IMR-90 (cell line): ENCODE results near the gene CYB5D1. TPM values are rescaled to one million over a fixed set of nuclear protein-coding genes. Genes with fewer than 3 reads are reported as not detected.

Source experiments
- ATAC-seq: fragments of 200-7000 bp; cut with Tn5 transposase; 2 replicates; pipeline ENCODE4 v1.9.1; 2020; ENCODE audit warnings: low read depth, mild to moderate bottlenecking, moderate library complexity
- BruUV-seq: library from RNA; stranded (reverse); fragments of 400-500 nt; replicated peaks from 2 replicates; lab custom pipeline; 2021; lab: Mats Ljungman, UMichigan
- CTCF ChIA-PET: fragments of 300-600 bp; formaldehyde crosslinking; extraction: SDS; loops from one replicate; lab custom pipeline; 2021; ENCODE audit warnings: antibody characterized with exemption; lab: Yijun Ruan, JAX
- POLR2A ChIA-PET: fragments of 300-600 bp; sonication (Branson Sonifier 250); formaldehyde crosslinking; loops from one replicate; lab custom pipeline; 2022; ENCODE audit warnings: antibody characterized with exemption; ENCODE audit not compliant: unreplicated experiment; lab: Charles Lee
- DNase-seq: peaks from one replicate; pipeline ENCODE4 v3.0.0; 2013
- H2AFZ ChIP-seq: replicated peaks from 2 replicates; pipeline ENCODE3; 2013; ENCODE audit warnings: low read length, mild to moderate bottlenecking; ENCODE audit not compliant: poor library complexity
- H2AK5ac ChIP-seq: 2 replicates; pipeline ENCODE4 v1.6.1; 2013; ENCODE audit warnings: low read depth, low read length, inconsistent platforms
- H2AK9ac ChIP-seq: replicated peaks from 2 replicates; pipeline ENCODE3; 2013; ENCODE audit warnings: mild to moderate bottlenecking, low read depth, low read length, moderate library complexity; ENCODE audit not compliant: poor library complexity
- H2BK120ac ChIP-seq: 2 replicates; pipeline ENCODE4 v1.6.1; 2013; ENCODE audit warnings: low read depth, low read length, inconsistent platforms
- H2BK15ac ChIP-seq: 3 replicates; pipeline ENCODE4 v1.6.1; 2013; ENCODE audit warnings: low read depth, low read length, inconsistent platforms
- H2BK20ac ChIP-seq: 2 replicates; pipeline ENCODE4 v1.6.1; 2013; ENCODE audit warnings: low read depth, mild to moderate bottlenecking, inconsistent platforms, low read length, moderate library complexity
- H2BK5ac ChIP-seq: 2 replicates; pipeline ENCODE4 v1.6.1; 2013; ENCODE audit warnings: mild to moderate bottlenecking, low read depth, low read length, inconsistent platforms; ENCODE audit not compliant: poor library complexity, severe bottlenecking
- H3K14ac ChIP-seq: replicated peaks from 2 replicates; pipeline ENCODE4 v1.6.1; 2013; ENCODE audit warnings: low read depth, low read length, inconsistent platforms
- H3K18ac ChIP-seq: 2 replicates; pipeline ENCODE4 v1.6.1; 2013; ENCODE audit warnings: low read depth, low read length, control low read depth
- H3K23ac ChIP-seq: 2 replicates; pipeline ENCODE4 v1.6.1; 2013; ENCODE audit warnings: low read depth, low read length, inconsistent platforms
- H3K27ac ChIP-seq: 2 replicates; pipeline ENCODE4 v1.5.1; 2013; ENCODE audit warnings: mild to moderate bottlenecking, control low read depth, low read length; ENCODE audit not compliant: insufficient read depth
- H3K27me3 ChIP-seq: 2 replicates; pipeline ENCODE4 v1.6.1; 2013; ENCODE audit warnings: low read length; ENCODE audit not compliant: control insufficient read depth, insufficient read depth
- H3K36me3 ChIP-seq: 2 replicates; pipeline ENCODE4 v1.6.1; 2013; ENCODE audit warnings: low read length, mixed read lengths; ENCODE audit not compliant: control insufficient read depth, insufficient read depth
- H3K4ac ChIP-seq: 2 replicates; pipeline ENCODE4 v1.6.1; 2013; ENCODE audit warnings: low read depth, low read length, inconsistent platforms
- H3K4me1 ChIP-seq: 2 replicates; pipeline ENCODE4 v1.6.1; 2013; ENCODE audit warnings: low read length, mixed read lengths; ENCODE audit not compliant: control insufficient read depth, insufficient read depth
- H3K4me2 ChIP-seq: 2 replicates; pipeline ENCODE4 v1.6.1; 2013; ENCODE audit warnings: low read depth, mild to moderate bottlenecking, control low read depth, low read length, moderate library complexity
- H3K4me3 ChIP-seq: 2 replicates; pipeline ENCODE4 v1.5.1; 2013; ENCODE audit warnings: low read depth, mild to moderate bottlenecking, control low read depth, low read length, moderate library complexity; ENCODE audit not compliant: insufficient read depth
- H3K56ac ChIP-seq: 2 replicates; pipeline ENCODE4 v1.6.1; 2013; ENCODE audit warnings: low read length, inconsistent platforms; ENCODE audit not compliant: insufficient read depth; ENCODE audit errors: extremely low read depth
- H3K79me1 ChIP-seq, 2 experiments: 2 replicates each; pipeline ENCODE4 v1.6.1; 2013; ENCODE audit warnings: low read length in 2 of 2, inconsistent platforms in 1 of 2, low read depth in 1 of 2
- H3K9ac ChIP-seq: 2 replicates; pipeline ENCODE4 v1.6.1; 2013; ENCODE audit warnings: low read depth, low read length, control low read depth
- H3K9me1 ChIP-seq: 2 replicates; pipeline ENCODE4 v1.6.1; 2013; ENCODE audit warnings: low read length, inconsistent platforms; ENCODE audit not compliant: insufficient read depth
- H3K9me3 ChIP-seq: 2 replicates; pipeline ENCODE4 v1.6.1; 2013; ENCODE audit warnings: low read length; ENCODE audit not compliant: control insufficient read depth, insufficient read depth
- H4K20me1 ChIP-seq: 2 replicates; pipeline ENCODE4 v1.6.1; 2013; ENCODE audit warnings: low read length, inconsistent platforms; ENCODE audit not compliant: insufficient read depth
- H4K5ac ChIP-seq: 2 replicates; pipeline ENCODE4 v1.6.1; 2013; ENCODE audit warnings: mild to moderate bottlenecking, low read depth, low read length, control low read depth
- H4K8ac ChIP-seq, 2 experiments: 2 replicates each; pipeline ENCODE4 v1.6.1; 2013; ENCODE audit warnings: low read depth in 2 of 2, low read length in 2 of 2, control low read depth in 1 of 2, inconsistent platforms in 1 of 2
- H4K91ac ChIP-seq: 2 replicates; pipeline ENCODE4 v1.6.1; 2013; ENCODE audit warnings: low read depth, low read length, inconsistent platforms; ENCODE audit not compliant: insufficient read depth
- CEBPB ChIP-seq: IDR thresholded peaks from 2 replicates; pipeline ENCODE4 v1.6.1; 2012; ENCODE audit warnings: low read depth, low read length, improper control_type of control experiment
- NFE2L2 ChIP-seq: fragments of 150-350 bp; IDR thresholded peaks from 2 replicates; pipeline ENCODE4 v1.6.1; 2016; ENCODE audit warnings: low read depth, mild to moderate bottlenecking, low read length
- RCOR1 ChIP-seq: IDR thresholded peaks from 2 replicates; pipeline ENCODE4 v1.6.1; 2012; ENCODE audit warnings: mild to moderate bottlenecking, low read length, improper control_type of control experiment; ENCODE audit not compliant: insufficient replicate concordance
- RFX5 ChIP-seq: IDR thresholded peaks from 2 replicates; pipeline ENCODE4 v1.8.0; 2012; ENCODE audit warnings: low read depth, mild to moderate bottlenecking, low read length, moderate library complexity
- WGBS, 2 experiments: methylation state at CpG; one replicate each; pipeline versions ENCODE4 v1.1.5 to v1.1.7; 2013; ENCODE audit warnings: missing lambda C conversion rate in 2 of 2; ENCODE audit not compliant: insufficient read length in 1 of 2; ENCODE audit errors: extremely low coverage in 2 of 2; 5-methylcytosine and 5-hydroxymethylcytosine counted together
- dilution Hi-C: fragments of 300-500 bp; cut with HindIII; formaldehyde crosslinking; loops from one replicate; pipeline ENCODE4 v1.14.3; 2018; ENCODE audit warnings: low sequenced_read_pairs; ENCODE audit not compliant: unreplicated experiment
- in situ Hi-C: fragments of 300-500 bp; cut with MboI; formaldehyde crosslinking; loops from 3 replicates; pipeline ENCODE4 v1.14.3; 2019; ENCODE audit warnings: low sequenced_read_pairs, inconsistent platforms, mixed read lengths
- intact Hi-C: fragments of 100-400 bp; cut with micrococcal nuclease; formaldehyde crosslinking; loops from 2 replicates; pipeline ENCODE4 v1.10.0; 2022
- polyA plus RNA-seq, 3 experiments: library from polyadenylated mRNA; depleted of rRNA; stranded (reverse); fragments of >200 nt; gene quantifications; 2 replicates each; pipeline ENCODE4 v1.2.3, GENCODE V29; 2012; ENCODE audit warnings: low replicate concordance in 1 of 3
- total RNA-seq: library from RNA; depleted of rRNA; stranded (reverse); fragments of >200 nt; gene quantifications from 2 replicates; pipeline ENCODE4 v1.2.3, GENCODE V29; 2012
- TF ChIP-seq, protein P1 (sequence below): fragments of 150-350 bp; IDR thresholded peaks from 2 replicates; pipeline ENCODE4 v1.6.1; 2016; ENCODE audit warnings: low read depth, mild to moderate bottlenecking, low read length, moderate library complexity, borderline replicate concordance

The CYB5D1 gene
- total and polyA plus RNA-seq, 2 of the 4 experiments (the other 2 are of a cell fraction), result 8.8 to 10.8 TPM

DNA sequence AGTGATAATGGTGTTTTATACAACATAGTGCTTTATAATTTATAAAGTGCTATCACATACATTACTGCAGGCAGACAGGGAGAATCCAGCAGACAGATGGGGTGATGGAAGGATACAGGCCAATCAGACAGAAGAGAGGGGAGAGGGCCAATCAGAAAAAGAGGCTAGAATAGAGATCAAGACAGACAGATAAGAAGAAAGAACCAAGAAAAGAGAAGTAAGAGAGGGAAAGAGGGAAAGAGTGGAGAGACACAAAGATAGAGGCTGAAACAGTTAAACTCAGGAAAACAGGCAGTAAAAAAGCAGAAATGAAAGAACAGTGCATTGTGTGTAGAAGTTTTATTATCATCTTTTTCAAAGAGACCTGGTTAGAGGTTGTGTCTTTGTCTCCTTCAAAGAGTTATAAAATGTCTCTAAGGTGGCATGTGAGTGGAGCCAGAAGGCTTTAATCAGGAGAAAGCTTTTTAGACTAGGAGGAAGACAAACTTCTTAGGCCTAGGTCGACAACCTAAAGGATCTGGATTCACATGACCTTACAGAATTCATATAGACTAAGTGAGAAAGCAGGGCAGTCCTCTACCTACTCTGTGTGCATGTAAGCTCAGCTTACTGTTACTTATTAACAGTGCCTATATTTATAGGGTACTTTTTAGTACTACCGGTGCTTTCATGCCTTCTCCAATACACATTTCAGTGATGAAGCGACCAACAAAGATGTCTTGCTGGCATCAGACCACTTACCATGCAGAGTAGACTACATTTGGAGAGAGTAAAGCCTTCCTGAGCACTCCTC is 22.5 kb downstream of the CYB5D1 start:
- TF ChIP-seq RCOR1 (no peak), RFX5 (no peak), CEBPB (no peak), NFE2L2 (no peak)
- TF ChIP-seq, protein P1, sequence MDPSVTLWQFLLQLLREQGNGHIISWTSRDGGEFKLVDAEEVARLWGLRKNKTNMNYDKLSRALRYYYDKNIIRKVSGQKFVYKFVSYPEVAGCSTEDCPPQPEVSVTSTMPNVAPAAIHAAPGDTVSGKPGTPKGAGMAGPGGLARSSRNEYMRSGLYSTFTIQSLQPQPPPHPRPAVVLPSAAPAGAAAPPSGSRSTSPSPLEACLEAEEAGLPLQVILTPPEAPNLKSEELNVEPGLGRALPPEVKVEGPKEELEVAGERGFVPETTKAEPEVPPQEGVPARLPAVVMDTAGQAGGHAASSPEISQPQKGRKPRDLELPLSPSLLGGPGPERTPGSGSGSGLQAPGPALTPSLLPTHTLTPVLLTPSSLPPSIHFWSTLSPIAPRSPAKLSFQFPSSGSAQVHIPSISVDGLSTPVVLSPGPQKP, result no peak
- Histone ChIP-seq H2BK20ac (no peak overlapping the region), H3K4me3 (no peak overlapping the region), H3K9me3 (no peaks in the 10 kb centered on the region), H3K27me3 (no peaks in the 10 kb centered on the region), H3K4me2 (no peak overlapping the region), H4K5ac (no peak overlapping the region), H3K4me1 (peaks cover 8% of the 10 kb centered on the region), H3K27ac (no peak overlapping the region), H3K9ac (no peak overlapping the region), H3K79me1 (peaks cover 4 to 25% of the 10 kb centered on the region in 2 experiments; a peak in 3 of 4 replicates), H2AK5ac (no peak overlapping the region), H2BK5ac (no peak overlapping the region), H3K23ac (no peak overlapping the region), H3K56ac (no peak overlapping the region), H2BK15ac (no peak overlapping the region), H2AK9ac (no peak overlapping the region), H4K91ac (no peak overlapping the region), H4K8ac (no peak overlapping the region), H3K36me3 (peaks cover 18% of the 10 kb centered on the region), H2BK120ac (no peak overlapping the region), H3K9me1 (peaks cover 5% of the 10 kb centered on the region; the same call in 1 of the 2 replicates), H3K14ac (no peak overlapping the region), H3K4ac (no peak overlapping the region), H3K18ac (no peak overlapping the region), H4K20me1 (no peaks in the 10 kb centered on the region), H2AFZ (no peak overlapping the region)
- dilution Hi-C loops, result no loop called here
- ATAC-seq (no peak), DNase-seq (no peak)
- intact Hi-C loops, result no loop called here
- no CpG with 5 or more reads among the region's 3 CpGs for WGBS, 2 experiments
- in situ Hi-C loops, result no loop called here
- no TSS peak for BruUV-seq
- POLR2A ChIA-PET, result no interaction called here
- CTCF ChIA-PET, result no interaction called here
